Activated T-cell treated with anti-CD3 and anti-CD28 coated beads for 1 hour (primary cell): ENCODE measurements around the gene SEMA6A.

Experiments used
- DNase-seq: peaks from one replicate; pipeline ENCODE4 v3.0.0-alpha.2; 2020; ENCODE audit warnings: low read depth

The SEMA6A gene

DNA sequence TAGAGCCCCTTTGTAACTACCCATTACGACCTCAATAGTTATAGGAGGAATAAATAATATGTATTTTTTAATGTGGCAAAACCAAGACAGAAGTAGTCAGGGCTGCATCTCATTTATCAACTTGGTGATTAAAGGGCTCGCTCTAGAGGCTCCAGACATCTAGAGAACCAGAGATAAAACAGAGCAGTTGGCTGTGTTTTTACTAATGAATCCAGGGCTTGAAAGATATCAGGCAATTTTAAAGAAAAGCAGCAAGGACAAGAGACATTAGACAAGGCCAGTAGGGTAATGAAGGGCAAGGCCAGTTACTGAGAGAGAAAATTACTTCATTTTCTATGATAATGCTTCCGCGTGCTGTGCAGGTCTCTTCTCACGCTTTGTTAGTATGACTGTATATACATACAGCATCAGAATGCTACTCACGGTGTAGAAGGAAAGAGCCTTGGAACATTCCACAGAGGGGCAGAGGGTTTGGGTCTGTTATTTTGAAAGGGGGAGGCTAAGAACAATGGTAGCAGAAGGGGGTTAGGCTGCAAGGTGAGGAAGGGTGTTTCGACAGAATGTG is 110.4 kb downstream of the SEMA6A start:
- no peak for DNase-seq

DNA sequence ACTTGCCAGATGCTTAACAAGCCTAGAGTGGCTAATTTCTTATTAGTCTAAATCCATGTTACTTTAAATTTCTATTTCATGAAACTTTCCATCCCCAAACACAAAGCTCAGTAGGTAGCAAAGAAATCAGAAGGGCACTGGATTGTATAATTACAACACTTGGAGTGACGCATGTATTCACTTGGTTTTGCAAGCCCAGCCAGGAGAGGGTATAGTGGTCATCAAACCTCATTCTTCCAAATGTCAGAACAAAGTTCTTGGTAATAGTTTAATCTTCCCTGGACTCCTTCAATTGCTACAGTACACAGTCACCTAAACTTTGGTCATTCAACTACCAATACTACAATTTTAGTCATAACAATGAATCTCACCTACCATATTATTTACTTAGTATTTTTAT is 112.1 kb downstream of the SEMA6A start:
- no peak for DNase-seq

DNA sequence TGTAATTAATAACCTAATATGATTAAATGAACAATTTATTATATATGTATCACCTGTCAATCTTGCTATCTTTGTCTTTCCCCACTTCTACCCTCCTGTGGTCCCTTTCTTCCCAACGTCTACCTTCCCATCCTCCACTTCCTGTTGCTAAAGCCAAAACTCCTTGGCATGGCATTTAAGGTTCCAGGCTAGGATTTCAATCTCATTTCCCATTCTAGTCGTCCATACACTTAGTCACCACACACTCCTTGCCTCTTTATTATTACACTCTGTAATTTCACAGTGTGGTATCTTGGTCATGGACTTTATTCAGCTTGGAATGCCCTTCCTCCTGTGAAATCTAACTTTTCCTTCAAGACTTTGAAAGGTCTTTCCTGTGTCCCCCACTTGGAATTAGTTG is 115.3 kb downstream of the SEMA6A start:
- no peak for DNase-seq

DNA sequence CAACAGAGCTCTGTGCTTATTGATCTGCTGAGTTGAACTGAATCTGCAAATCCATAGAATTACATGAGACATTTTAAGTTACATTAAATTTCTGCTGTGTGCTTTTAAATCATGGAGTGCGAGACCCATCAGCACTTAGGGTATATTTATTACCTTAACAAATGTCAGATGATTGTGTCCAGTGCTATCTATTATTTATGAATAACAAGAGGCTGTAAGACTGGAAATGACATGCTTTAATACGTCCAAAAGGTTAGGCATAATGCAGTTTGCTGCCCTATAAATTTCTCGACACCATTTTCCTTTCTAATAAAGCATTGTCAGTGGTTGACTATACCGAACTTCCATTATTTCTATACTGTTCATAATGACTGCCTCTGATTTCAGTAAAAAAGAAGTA is 117.6 kb downstream of the SEMA6A start:
- DNase-seq: no peak

DNA sequence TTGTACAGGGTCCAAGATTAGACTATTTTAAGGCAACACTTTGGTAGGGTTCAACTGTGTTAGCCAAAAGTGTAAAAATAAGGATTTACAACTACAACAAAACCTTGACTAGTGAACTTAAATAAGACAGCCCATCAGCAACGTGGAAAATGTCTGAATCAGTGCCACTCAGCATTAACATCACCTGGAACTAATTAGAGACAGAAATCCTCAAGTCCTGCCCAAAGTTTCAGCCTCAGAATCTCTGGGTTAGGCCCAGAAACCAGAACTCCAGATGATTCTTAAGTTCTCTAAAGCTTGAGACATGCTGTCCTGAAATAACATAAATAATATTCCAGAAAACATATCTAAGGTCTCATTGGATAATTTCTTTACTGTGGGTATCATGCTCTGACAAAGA is 118.6 kb downstream of the SEMA6A start:
- no peak for DNase-seq

DNA sequence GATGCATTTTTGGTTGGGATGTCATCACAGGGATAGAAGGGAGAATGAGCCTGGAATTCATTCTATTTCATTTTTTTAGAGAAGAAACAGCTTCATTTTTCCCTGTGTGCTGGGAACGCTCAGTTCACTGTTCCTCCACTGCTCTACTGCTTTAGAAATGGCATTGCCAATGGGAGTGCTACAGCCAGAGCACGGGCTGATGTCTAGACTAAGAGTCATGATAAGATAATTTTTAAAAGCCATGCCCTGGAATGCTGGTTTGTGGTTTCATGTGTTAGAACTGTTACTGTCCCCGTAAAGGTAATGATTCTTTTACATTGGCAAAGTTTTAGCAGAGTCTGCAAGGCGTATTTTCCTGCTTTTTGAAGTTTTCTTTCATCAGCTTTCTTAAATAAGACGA is 119.6 kb downstream of the SEMA6A start:
- no peak for DNase-seq

DNA sequence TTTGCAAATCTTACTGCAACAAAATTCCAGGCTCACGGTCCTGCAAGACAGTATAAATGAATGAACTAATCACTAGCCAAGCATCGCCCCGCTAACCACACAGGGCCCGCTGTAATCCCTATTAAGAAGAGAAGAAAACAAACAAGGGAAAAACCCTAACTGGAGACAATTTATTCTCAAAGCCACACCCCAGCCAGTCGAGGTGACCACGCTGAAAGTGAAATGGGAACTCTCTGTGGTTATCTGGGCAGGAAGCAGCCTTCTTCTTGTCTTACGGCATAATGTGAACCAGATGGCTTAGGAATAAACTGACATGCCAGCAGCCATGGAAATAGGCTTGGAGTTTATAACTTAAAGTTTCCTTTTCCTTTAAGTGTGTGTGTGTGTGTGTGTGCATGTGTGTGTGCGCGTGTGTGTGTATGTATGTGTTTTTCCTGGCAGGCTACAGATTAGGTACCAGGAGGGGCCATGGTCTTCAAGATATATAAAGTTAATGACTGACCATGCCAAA is 120.2 kb downstream of the SEMA6A start:
- DNase-seq: no peak

DNA sequence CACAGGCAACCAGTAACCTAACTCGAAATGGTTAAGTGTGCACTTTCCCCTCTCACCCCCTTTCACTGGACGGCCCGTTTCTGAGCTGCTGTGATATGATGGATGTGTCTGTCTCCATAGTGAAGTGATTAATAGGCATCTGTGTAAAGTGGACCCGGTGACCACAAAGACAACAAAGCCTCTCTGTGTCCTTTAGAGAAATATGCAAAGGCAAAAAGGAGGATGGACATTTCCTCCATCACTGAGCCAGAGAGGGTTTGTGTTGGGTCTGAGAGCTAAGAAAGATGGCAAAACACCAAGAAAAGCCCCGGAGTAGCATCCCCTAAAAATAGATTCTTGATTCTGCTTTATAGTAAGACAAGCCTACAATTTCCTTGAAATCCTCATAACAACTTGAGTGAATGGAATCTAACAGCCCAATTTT is 120.6 kb downstream of the SEMA6A start:
- no peak for DNase-seq

DNA sequence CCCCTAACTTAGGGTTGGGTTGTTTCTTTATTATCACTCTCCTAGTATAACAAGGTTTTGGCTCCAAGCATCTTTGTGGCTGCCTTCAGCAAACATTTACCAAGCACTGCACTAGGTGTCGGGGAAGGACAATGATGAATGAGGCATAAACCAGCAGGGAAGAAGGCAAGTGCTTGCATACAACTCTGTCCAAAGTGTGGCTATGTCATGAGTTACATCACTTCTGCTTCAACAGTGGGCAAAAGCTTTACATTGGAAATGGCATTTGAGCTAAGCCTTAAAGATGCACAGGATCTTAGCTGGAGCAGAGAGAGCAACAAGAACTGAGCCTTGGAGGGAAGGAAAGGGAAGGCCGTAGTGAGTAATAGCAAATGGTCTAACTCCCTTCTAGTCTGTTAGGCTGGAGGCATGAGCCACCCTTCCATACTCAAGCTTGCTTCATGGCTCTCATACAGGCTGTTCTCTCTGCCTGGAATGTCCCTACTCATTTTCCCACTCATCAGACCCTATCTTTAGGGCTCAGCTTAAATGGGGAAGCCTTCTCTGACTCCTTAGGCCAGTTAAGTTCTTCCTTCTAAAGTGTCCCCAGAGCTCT is 121.8 kb downstream of the SEMA6A start:
- DNase-seq: no peak

DNA sequence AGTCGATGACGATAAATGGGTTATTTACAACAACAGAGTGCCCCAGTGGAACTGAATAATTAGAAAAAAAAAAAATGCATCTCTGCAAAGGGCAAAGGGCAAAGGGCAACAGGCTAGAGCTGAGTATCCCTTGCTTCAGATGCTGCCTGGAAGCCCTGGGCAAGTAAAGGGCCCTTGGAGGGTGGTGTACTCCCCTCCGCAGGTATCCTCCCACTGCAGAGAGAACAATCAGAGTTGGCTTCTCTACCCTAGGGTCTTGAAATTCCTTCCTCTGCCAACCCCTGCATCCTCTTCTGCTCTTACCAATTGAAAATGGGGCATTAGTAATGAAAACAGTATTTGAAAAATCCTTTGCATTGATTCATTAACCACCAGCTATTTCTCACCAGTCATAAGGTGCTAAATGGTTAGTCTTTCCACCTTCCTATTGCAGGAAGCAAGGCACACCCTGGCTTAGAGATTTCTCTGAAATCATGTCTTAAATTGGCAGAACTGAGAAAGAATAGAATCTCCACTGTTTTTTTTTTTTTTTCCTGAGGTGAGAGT is 122.6 kb downstream of the SEMA6A start:
- DNase-seq: no peak

DNA sequence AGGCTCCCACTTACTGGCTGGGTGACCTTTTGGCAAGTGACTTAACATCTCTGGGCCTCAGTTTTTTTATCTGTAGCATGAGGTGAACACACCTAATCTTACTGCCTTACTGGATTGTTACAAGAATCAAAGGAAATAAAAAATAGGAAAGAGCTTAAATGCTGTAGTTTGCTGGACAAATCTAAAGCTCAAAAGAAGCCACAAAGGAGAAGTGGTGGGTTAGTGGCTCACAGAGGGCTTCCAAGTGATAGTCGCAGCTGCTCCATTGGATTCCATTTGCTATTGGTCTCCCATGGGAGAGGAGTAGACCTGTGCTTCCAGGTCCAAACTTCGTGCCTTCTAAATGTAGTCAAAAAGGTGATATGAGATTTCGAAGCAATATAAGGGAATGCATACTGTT is 123.6 kb downstream of the SEMA6A start:
- no peak for DNase-seq

DNA sequence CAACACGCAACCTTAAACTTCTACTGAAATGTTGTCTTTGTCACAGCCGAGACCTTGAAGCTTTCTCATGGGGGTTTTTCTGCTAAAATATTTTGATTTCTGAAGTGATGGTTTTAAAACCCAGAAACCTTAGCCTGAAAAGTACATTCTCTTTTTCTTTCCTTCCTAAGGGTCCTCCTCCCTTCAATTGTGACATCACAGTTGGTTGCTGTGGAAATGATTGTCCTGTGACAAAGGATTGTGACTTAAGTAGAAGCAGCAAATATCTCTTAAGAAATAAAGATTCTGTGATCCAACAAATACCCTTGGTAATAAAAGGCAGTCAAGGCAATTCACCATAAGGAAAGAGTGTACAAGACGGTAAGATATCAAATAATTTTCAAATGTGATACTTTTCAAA is 125.2 kb downstream of the SEMA6A start:
- no peak for DNase-seq

DNA sequence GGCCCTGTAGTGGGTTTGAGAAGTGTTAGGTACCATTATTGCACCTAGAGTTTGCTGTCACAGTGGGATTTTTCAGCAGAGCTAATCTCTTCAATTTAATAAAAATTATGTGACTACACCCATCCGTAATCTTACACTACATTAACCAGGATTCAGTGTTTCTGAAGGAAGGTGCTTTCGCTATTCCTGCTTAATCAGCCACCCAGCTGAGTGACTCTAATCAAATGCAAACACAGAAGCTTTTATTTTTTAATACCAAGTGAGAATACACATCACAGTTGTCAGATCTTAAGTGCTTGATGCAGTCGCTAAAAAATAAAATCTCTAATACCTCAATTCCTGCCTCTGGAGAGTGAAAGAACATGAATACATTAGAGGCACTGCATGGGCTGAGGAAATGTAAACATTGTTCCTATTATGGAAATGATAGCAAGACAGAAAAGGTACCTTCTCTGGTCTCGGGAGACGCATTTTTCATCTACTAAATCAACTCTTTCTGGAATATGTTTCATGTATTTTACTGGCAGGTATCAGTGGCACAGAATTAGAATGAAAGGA is 125.7 kb downstream of the SEMA6A start:
- no peak for DNase-seq

DNA sequence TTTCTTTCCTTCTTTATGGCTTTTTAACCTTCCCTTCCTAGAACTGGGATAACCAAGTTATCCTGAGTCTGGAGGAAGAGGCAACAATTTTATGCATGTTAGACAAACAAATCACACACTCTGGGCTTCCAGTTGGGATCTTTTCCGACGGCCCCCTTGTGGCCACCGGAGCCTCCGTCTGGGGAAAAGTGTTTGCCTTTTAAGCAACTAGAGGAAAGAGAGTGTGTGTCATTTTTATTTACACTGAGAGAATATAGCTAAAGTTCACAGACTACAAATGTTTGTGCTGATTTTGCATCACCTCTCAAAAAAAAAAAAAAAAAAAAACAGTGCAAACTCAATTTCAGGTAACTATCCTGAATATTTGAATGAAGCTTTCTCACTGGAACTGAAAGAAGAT is 126.2 kb downstream of the SEMA6A start:
- no peak for DNase-seq

DNA sequence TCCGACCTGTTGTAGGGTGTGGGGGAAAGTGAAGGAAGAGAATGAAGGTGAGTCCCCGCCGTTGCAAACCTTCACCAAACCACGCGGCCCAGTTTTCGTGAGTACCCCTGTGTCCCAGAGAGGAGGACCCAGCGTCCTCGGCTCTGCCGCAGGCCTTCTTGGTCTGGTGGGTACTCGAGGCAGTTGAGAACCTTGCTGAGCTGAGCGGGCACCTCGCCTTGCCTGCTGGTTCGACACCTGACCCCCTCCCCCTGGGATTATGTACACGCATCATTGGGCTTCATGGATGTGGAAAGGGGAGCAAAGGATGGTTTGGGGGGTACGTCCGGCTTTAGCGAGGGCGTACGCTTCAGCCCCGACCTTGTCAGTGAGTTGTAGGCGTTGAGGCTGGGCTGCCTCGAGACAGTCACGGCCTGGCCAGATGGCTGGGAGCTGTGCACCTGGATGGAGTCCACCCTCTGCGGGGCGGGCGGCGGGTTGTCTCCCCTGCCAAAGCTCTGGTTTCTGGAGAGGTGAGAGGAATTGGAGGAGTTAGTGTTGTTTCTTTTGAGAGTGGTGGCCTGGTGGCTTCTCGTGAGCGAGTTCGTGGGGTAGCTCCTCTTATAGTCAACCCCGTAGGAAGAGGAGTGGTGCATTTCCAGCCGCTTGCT is 128.1 kb downstream of the SEMA6A start:
- no peak for DNase-seq

DNA sequence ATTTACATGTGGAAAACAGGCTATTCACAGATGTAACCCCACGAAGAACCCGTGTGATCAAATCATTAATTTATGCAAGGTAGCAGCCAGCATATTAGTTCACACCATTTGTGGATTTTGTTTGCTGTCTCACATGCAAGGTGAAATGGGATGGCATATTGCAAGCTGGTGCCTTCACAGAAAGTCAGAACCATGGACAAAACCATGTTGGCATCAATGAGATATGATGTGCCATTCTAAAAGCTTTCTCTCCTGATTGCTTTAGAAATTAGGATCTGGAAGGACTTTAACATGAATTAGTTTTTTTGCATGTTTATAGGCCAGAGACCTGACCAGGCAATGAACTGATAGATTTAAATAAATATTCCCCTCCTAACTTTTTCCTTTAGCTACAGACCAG is 129.3 kb downstream of the SEMA6A start:
- DNase-seq: no peak

DNA sequence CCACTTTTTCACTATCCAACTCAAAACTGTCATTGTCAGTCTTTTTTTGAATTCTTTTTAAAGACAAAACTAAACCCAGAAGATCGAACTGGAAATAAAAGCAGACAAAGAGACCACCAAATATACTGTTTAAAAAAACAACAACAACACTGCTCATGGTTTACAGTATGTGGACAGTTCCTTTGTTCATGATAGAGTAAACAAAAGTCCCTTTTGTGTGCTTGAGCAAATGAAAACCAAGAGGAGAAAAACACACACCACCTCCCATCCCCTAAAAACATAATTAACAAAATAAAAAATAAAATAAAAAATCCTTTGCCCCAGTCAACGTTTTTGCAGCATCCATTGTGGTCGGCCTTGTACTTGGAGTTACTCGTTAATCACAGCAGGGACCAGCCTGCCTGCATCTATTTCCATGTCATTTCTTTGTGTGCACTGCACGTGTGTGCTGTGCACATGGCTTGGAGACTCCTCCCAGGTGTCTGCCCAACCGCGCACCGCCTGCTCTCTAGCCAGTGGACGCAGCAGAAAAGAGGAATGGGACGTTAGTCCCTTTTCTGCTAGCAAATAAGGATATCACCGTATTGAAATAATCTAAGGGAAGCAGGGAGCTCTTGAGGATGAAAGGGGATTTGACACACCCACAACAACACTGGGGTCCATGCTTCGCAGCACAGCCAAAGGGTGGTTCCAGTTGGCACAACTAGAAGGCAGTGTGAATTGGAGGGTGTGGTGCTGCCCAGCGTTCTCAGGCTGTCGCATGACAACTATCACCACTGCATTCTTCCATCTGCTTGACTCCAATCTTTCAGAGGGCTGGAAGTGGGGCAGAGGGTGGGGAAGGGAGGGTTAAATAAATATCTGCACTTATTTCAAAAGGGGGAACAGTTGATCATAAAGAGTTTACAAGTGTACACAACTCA is 130.0 kb downstream of the SEMA6A start:
- DNase-seq: no peak

DNA sequence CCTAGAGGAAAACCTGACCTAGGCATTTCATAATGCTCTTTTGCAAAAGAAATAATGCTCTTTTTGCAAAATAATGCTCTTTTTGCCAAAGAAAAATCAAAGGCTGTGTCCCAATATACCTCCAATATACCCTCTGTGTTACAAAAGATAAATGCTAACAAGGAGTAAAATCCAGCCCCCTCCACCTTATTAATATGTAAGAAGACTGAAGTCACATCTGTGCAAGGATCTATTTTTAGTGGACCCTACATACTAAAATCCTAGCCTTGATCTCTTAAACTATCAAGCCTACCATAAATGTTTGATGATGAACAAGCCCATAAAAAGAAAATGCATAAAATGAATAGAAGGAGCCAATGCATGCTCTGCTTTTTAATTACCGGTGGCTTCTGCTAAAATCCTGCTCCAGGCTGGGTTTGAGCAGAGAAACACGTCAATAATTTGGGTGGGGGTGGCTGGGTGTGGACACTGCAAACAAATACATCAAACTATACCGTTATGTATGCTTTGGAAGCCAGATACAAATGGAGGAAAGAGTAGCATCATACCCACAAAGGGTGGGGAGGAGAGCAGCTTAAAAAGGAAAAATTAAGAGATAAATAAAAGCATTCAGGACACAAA is 131.6 kb downstream of the SEMA6A start:
- no peak for DNase-seq

DNA sequence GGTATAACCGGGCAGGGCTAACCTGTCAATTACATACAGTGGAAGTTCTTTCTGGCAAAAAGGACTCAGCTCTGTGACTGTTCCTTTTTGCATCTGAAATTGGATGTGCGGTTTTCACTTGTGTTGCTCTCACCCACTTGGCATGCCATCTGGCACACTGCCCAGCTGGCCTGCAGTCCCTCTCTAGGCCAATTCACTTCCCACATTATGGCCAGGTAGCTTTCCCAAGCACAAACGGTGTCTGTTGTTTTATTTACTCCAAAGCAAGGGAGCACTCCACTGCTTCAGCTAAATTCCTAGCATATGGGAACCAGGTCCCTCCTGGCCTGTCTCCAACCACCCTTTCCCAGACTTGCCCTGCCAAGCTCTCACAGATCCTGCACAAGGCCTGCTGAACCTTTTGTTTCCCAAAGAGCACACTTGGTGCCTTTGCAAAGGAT is 132.5 kb downstream of the SEMA6A start:
- no peak for DNase-seq

DNA sequence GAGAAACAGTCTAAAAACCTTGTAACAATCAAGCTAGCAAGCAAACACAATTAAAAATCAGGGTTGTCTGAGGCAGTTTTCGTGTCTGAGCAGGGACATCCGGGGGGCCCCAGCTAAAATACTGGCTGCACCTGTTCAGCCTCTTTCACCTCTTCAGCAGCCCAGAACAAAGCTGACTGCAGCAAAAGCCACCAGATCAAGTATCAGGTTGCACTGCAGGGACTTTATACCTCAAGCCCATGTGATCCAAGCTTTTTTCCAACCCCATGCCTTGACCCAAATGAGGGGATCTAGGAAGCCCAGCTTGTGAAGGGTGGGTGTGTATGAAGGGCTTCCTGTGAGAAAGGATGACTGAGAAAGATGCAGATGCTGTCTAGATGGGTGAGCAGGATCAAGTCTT is 133.4 kb downstream of the SEMA6A start:
- DNase-seq: no peak

DNA sequence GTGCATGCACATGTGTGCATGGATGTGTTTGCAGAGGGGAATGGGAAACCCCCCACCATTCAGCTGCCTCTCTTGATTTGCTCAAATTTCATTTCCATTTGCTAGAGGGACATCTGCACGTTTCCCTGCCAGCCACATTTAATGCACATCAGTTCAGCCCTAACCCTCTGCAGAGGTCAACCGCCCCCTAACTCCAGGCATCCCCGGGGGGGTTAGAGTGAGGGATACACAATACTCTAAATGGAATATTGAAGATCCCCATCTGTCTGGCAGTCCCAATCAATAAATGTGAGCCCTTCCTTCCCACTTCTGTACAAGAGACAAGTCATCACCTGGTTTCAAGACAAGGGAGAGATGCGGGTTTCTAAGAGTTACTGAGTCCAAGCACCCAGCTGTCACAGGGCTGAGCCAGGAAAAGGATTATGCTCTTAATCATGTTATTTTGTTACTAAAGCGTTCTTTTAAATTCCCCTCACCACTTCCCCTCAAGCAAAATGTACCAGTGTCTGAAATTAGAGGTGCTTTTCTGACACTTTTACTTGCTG is 134.1 kb downstream of the SEMA6A start:
- no peak for DNase-seq
